Osteocyte (in vitro differentiated cells): ENCODE data around the gene FAM193A. TPM values are rescaled to one million over a fixed set of nuclear protein-coding genes. Genes with fewer than 3 reads are reported as not detected.
"Not testable (repeated sequence)": the region's sequence is repeated elsewhere in the genome, so short reads cannot be mapped to it uniquely, and the experiment has no call there.

Experiments used
- DNase-seq: peaks from one replicate; pipeline ENCODE4 v3.0.0; 2021; ENCODE audit warnings: mixed read lengths; ENCODE audit not compliant: unreplicated experiment; ENCODE audit errors: extremely low spot score
- H3K27ac Mint-ChIP-seq: one replicate; pipeline ENCODE4 v1.8.0; 2021; ENCODE audit warnings: mild to moderate bottlenecking, mixed read lengths; ENCODE audit not compliant: unreplicated experiment
- H3K27me3 Mint-ChIP-seq: one replicate; pipeline ENCODE4 v1.8.0; 2021; ENCODE audit warnings: mixed read lengths; ENCODE audit not compliant: unreplicated experiment
- H3K36me3 Mint-ChIP-seq: one replicate; pipeline ENCODE4 v1.8.0; 2021; ENCODE audit warnings: mixed read lengths; ENCODE audit not compliant: unreplicated experiment
- H3K4me1 Mint-ChIP-seq: one replicate; pipeline ENCODE4 v1.8.0; 2021; ENCODE audit warnings: mixed read lengths; ENCODE audit not compliant: unreplicated experiment
- H3K4me3 Mint-ChIP-seq: one replicate; pipeline ENCODE4 v1.8.0; 2021; ENCODE audit warnings: mild to moderate bottlenecking, moderate library complexity, mixed read lengths; ENCODE audit not compliant: unreplicated experiment
- H3K9me3 Mint-ChIP-seq: one replicate; pipeline ENCODE4 v1.8.0; 2021; ENCODE audit warnings: mixed read lengths; ENCODE audit not compliant: unreplicated experiment
- CTCF ChIP-seq: fragments of 200-600 bp; sonication (generic); IDR thresholded peaks from 2 replicates; pipeline ENCODE4 v1.5.0; 2021; ENCODE audit warnings: antibody characterized with exemption, mild to moderate bottlenecking, moderate library complexity
- total RNA-seq: library from RNA; stranded (reverse); gene quantifications from 2 replicates; pipeline ENCODE4 v1.2.1, GENCODE V29; 2021

FAM193A gene
- total RNA-seq, 1 donor from 2014 or later, result 35.3 TPM

DNA sequence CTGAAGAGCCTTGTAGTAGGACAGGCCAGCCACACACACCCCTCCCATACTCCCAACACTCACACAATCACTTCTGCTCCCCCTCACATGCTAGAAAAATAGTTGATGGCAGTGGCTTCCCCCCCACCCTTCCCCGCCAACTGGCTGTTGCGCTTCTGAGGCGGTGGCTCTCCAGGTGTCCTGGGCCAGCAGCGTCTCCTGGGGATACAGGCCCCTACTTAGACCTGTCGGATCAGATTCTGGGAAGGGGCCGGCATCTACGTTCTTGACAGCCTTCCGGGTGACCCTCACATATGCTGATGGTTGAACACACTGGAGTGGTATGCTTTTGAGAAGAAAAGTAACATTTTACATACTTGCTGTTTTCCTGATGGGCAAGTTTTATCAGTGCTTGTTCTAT, 179.8 kb downstream of the FAM193A start:
- Mint-ChIP-seq H3K4me1 (peaks cover 24% of the 10 kb centered on the region), H3K27me3 (no peaks in the 10 kb centered on the region), H3K4me3 (no peak overlapping the region), H3K27ac (no peak overlapping the region), H3K36me3 (peaks cover 45% of the 10 kb centered on the region), H3K9me3 (peaks cover 3% of the 10 kb centered on the region)
- TF ChIP-seq CTCF, result no peak
- DNase-seq, result no peak

- TF ChIP-seq CTCF, result no peak
- no peak overlapping the region for H3K4me3 Mint-ChIP-seq
- H3K27ac Mint-ChIP-seq, result no peak overlapping the region
- no peaks in the 10 kb centered on the region for H3K27me3 Mint-ChIP-seq
- peaks cover 2% of the 10 kb centered on the region for H3K4me1 Mint-ChIP-seq
- H3K9me3 Mint-ChIP-seq, result no peaks in the 10 kb centered on the region
- peaks cover 31% of the 10 kb centered on the region for H3K36me3 Mint-ChIP-seq
- DNase-seq, result no peak
Observed at GRCh38 chr4:2721586-2721985, 185.1 kb downstream of the FAM193A start.

DNA sequence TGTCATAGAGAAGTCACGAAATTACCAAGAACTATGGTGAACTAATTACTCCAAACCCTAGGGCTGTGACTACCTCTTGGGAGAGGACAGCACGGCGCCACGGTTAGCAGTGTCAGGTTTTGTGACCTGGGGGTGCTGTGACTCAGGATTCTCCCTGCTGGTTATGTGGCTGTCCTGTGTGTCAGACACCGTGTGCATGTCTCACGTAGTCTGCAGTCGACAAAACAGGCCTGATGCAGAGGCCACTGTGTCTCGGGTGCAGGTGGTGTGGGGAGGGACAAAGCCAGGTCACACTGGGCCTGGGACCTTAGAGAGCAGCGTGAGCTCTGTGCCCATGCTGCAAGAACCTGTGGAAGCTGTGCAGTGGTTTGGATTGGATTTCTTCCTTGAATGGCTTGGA, 185.6 kb downstream of the FAM193A start:
- Mint-ChIP-seq H3K27ac (no peak overlapping the region), H3K4me3 (no peak overlapping the region), H3K27me3 (no peaks in the 10 kb centered on the region), H3K9me3 (no peaks in the 10 kb centered on the region), H3K36me3 (peaks cover 31% of the 10 kb centered on the region), H3K4me1 (peaks cover 2% of the 10 kb centered on the region)
- no peak for DNase-seq
- TF ChIP-seq CTCF, result no peak

DNA sequence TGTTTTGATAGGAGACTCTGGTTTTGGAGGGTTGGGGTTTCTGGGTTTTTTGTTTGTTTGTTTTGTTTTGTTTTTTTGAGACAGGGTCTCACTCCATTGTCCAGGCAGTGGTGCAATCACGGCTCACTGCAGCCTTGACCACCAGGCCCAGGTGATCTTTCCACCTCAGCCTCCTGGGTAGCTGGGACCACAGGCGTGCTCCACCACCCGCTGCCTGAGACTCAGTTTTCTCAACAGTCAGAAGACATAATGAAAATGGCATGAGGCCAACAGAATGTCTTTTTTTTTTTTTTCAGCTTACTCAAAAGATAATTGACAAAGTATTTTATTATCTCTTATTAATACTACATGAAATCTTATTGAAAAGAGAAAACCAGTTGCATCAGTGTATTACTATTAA, 187.3 kb downstream of the FAM193A start:
- no peak for DNase-seq
- Mint-ChIP-seq H3K4me1 (peaks cover 2% of the 10 kb centered on the region), H3K4me3 (no peak overlapping the region), H3K36me3 (peaks cover 21% of the 10 kb centered on the region), H3K9me3 (no peaks in the 10 kb centered on the region), H3K27me3 (no peaks in the 10 kb centered on the region), H3K27ac (no peak overlapping the region)
- no peak for TF ChIP-seq CTCF

- peaks cover 18% of the 10 kb centered on the region for H3K36me3 Mint-ChIP-seq
- DNase-seq, result no peak
- no peaks in the 10 kb centered on the region for H3K9me3 Mint-ChIP-seq
- H3K4me3 Mint-ChIP-seq, result no peak overlapping the region
- H3K27me3 Mint-ChIP-seq, result no peaks in the 10 kb centered on the region
- H3K4me1 Mint-ChIP-seq, result peaks cover 2% of the 10 kb centered on the region
- no peak for TF ChIP-seq CTCF
- H3K27ac Mint-ChIP-seq, result no peak overlapping the region
Observed at GRCh38 chr4:2725380-2725779, 188.9 kb downstream of the FAM193A start.

DNA sequence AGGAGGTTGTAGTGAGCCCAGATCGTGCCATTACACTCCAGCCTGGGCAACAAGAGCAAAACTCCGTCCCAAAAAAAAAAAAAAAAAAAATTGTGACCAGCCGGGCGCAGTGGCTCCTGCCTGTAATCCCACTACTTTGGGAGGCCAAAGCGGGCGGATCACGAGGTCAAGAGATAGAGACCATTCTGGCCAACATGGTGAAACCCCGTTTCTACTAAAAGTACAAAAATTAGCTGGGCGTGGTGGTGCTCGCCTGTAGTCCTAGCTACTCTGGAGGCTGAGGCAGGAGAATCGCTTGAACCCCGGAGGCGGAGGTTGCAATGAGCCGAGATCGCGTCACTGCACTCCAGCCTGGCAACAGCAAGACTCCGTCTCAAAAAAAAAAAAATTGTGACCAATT, 190.4 kb downstream of the FAM193A start:
- not testable (repeated sequence) for H3K4me1 Mint-ChIP-seq, H3K4me3 Mint-ChIP-seq, DNase-seq, H3K9me3 Mint-ChIP-seq, H3K27ac Mint-ChIP-seq, H3K27me3 Mint-ChIP-seq
- H3K36me3 Mint-ChIP-seq, result peaks cover 17% of the 10 kb centered on the region
